GM12878 (cell line): ENCODE results near the gene SPATA45. TPM values are rescaled to one million over a fixed set of nuclear protein-coding genes. Genes with fewer than 3 reads are reported as not detected.

ENCODE experiments used
- ATAC-seq: fragments of 200-7000 bp; cut with Tn5 transposase; 3 replicates; pipeline ENCODE4 v1.9.1; 2020; ENCODE audit warnings: mild to moderate bottlenecking, moderate library complexity
- BruUV-seq: library from RNA; stranded (reverse); fragments of 400-500 nt; replicated peaks from 2 replicates; lab custom pipeline; 2021; lab: Mats Ljungman, UMichigan
- CTCF ChIA-PET: fragments of 300-600 bp; sonication (Branson Sonifier 250); formaldehyde crosslinking; extraction: SDS; loops from one replicate; lab custom pipeline; 2021; ENCODE audit warnings: inconsistent platforms; lab: Yijun Ruan, JAX
- POLR2A ChIA-PET: fragments of 350-600 bp; formaldehyde crosslinking; extraction: SDS; loops from one replicate; lab custom pipeline; 2021; ENCODE audit warnings: inconsistent platforms; lab: Charles Lee
- RAD21 ChIA-PET: fragments of 300-600 bp; sonication (Branson Sonifier 250); formaldehyde crosslinking; loops from one replicate; lab custom pipeline; 2023; ENCODE audit warnings: antibody characterized with exemption; ENCODE audit not compliant: unreplicated experiment; lab: Charles Lee
- SMC1A ChIA-PET: fragments of 300-600 bp; sonication (Branson Sonifier 250); formaldehyde crosslinking; loops from one replicate; lab custom pipeline; 2023; ENCODE audit not compliant: unreplicated experiment, uncharacterized antibody; lab: Charles Lee
- DNase-seq: peaks from one replicate; pipeline ENCODE4 v3.0.0-alpha.2; 2011; ENCODE audit warnings: low read depth, low spot score
- FAIRE-seq: peaks from 3 replicates; lab custom pipeline; 2011; peaks lifted over from hg19 to GRCh38; lab: Jason Lieb, UNC
- H2AFZ ChIP-seq: 2 replicates; pipeline ENCODE4 v1.6.0; 2011; ENCODE audit warnings: low read depth, low read length, control low read depth; ENCODE audit not compliant: control insufficient read depth
- H3K27ac ChIP-seq: 2 replicates; pipeline ENCODE4 v1.5.1; 2011; ENCODE audit warnings: control low read depth; ENCODE audit not compliant: control insufficient read depth, insufficient read depth
- H3K27me3 ChIP-seq, 2 experiments: replicated peaks in 1 of 2; 2 replicates each; pipeline versions ENCODE4 v1.6.0 to v1.6.1; 2011; ENCODE audit warnings: low read length in 1 of 2; ENCODE audit not compliant: control insufficient read depth in 2 of 2, insufficient read depth in 2 of 2
- H3K36me3 ChIP-seq, 2 experiments: 2 replicates each; pipeline ENCODE4 v1.5.1; 2011; ENCODE audit warnings: low read length in 1 of 2; ENCODE audit not compliant: control insufficient read depth in 2 of 2, insufficient read depth in 2 of 2
- H3K4me1 ChIP-seq: 2 replicates; pipeline ENCODE4 v1.6.1; 2011; ENCODE audit warnings: mild to moderate bottlenecking, low read length, moderate library complexity, mixed read lengths; ENCODE audit not compliant: control insufficient read depth, insufficient read depth
- H3K4me2 ChIP-seq: 2 replicates; pipeline ENCODE4 v1.6.0; 2011; ENCODE audit warnings: control low read depth; ENCODE audit not compliant: control insufficient read depth, insufficient read depth
- H3K4me3 ChIP-seq: fragments of 200-600 bp; sonication (generic); 2 replicates; pipeline ENCODE4 v1.5.1; 2016
- H3K79me2 ChIP-seq: 2 replicates; pipeline ENCODE4 v1.6.0; 2011; ENCODE audit warnings: low read length; ENCODE audit not compliant: control insufficient read depth, insufficient read depth
- H3K9ac ChIP-seq: 2 replicates; pipeline ENCODE4 v1.8.0; 2011; ENCODE audit warnings: low read length, control low read depth, mixed read lengths; ENCODE audit not compliant: control insufficient read depth, insufficient read depth
- H3K9me3 ChIP-seq: replicated peaks from 3 replicates; pipeline ENCODE4 v1.5.1; 2011; ENCODE audit warnings: mild to moderate bottlenecking, low read length; ENCODE audit not compliant: control insufficient read depth, insufficient read depth
- H4K20me1 ChIP-seq: 2 replicates; pipeline ENCODE4 v1.6.0; 2011; ENCODE audit not compliant: control insufficient read depth, insufficient read depth
- ASH2L ChIP-seq: fragments of 300-600, 200-600 bp; sonication (generic); IDR thresholded peaks from 2 replicates; pipeline ENCODE4 v1.6.1; 2017; ENCODE audit warnings: low read depth, mild to moderate bottlenecking, borderline replicate concordance
- CREM ChIP-seq: IDR thresholded peaks from 2 replicates; pipeline ENCODE4 v1.6.1; 2014; ENCODE audit warnings: antibody characterized with exemption, low read depth
- EED ChIP-seq: sonication (generic); IDR thresholded peaks from 2 replicates; pipeline ENCODE4 v1.6.1; 2016; ENCODE audit warnings: antibody characterized with exemption, low read depth
- HSF1 ChIP-seq: fragments of 150-350 bp; IDR thresholded peaks from 2 replicates; pipeline ENCODE4 v1.6.1; 2014; ENCODE audit warnings: mild to moderate bottlenecking, low read depth, low read length
- MEF2B ChIP-seq: fragments of 450-650 bp; IDR thresholded peaks from 2 replicates; pipeline ENCODE4 v1.6.1; 2018; ENCODE audit warnings: mild to moderate bottlenecking, moderate library complexity; ENCODE audit not compliant: partially characterized antibody, poor library complexity, severe bottlenecking
- POU2F2 ChIP-seq: IDR thresholded peaks from 3 replicates; pipeline ENCODE4 v1.6.1; 2011; ENCODE audit warnings: low read depth, mild to moderate bottlenecking, low read length, borderline replicate concordance
- RFX5 ChIP-seq: IDR thresholded peaks from 2 replicates; pipeline ENCODE4 v1.6.1; 2011; ENCODE audit warnings: low read depth, low read length, improper control_type of control experiment
- SMAD1 ChIP-seq: fragments of 450-650 bp; IDR thresholded peaks from 2 replicates; pipeline ENCODE4 v1.6.1; 2018; ENCODE audit warnings: mild to moderate bottlenecking, low read depth; ENCODE audit not compliant: partially characterized antibody
- SREBF1 ChIP-seq: IDR thresholded peaks from 2 replicates; pipeline ENCODE4 v1.6.1; 2012; ENCODE audit warnings: mild to moderate bottlenecking, low read length
- ZNF274 ChIP-seq: IDR thresholded peaks from one replicate; pipeline ENCODE4 v1.8.0; 2011; ENCODE audit not compliant: insufficient read length, insufficient read depth
- WGBS: methylation state at CpG from one replicate; pipeline ENCODE4 v1.1.6; 2016; ENCODE audit warnings: low lambda C conversion rate; ENCODE audit not compliant: insufficient replicate concordance, insufficient coverage; ENCODE audit errors: missing lambda C conversion rate; 5-methylcytosine and 5-hydroxymethylcytosine counted together
- in situ Hi-C: fragments of 300-500 bp; cut with MboI; formaldehyde crosslinking; loops from 9 replicates; pipeline ENCODE4 v1.14.3; 2018; ENCODE audit warnings: mixed read lengths
- intact Hi-C: fragments of 100-400 bp; cut with micrococcal nuclease; formaldehyde crosslinking; loops from one replicate; pipeline ENCODE4 v1.14.2; 2022; ENCODE audit not compliant: unreplicated experiment
- polyA plus RNA-seq, 11 experiments: library from polyadenylated mRNA; depleted of rRNA in 4 of 11; unstranded in 6 of 11; stranded (reverse) in 5 of 11; fragments of >200 nt; fragmentation: Nextera tagmentation in 4 of 11; fragmentation: Illumina TruSeq in 1 of 11; extraction: Ambion mirVana in 4 of 11; extraction: Trizol in 1 of 11; gene quantifications; 1 replicate in 1 of 11; 2 replicates in 10 of 11; pipeline versions ENCODE4 v1.2.1 to v1.2.3, GENCODE V29; 2011 to 2016; ENCODE audit warnings: inconsistent platforms in 2 of 11, missing spikeins in 2 of 11, low read depth in 1 of 11
- total RNA-seq, 4 experiments: library from RNA; depleted of rRNA in 3 of 4; stranded (reverse); fragments of >200 nt in 3 of 4; fragmentation: Illumina TruSeq in 1 of 4; extraction: Trizol in 1 of 4; gene quantifications; 2 replicates each; pipeline versions ENCODE4 v1.2.1 to v1.2.3, GENCODE V29; 2013 to 2021
- TF ChIP-seq, protein P1 (sequence below): fragments of 450-650 bp; IDR thresholded peaks from 2 replicates; pipeline ENCODE4 v1.6.1; 2016; ENCODE audit warnings: mild to moderate bottlenecking
- TF ChIP-seq, protein P2 (sequence below): IDR thresholded peaks from 2 replicates; pipeline ENCODE4 v1.6.1; 2011; ENCODE audit warnings: borderline replicate concordance, low read depth, mild to moderate bottlenecking, moderate library complexity, mixed read lengths, low read length; ENCODE audit not compliant: insufficient read depth; ENCODE audit errors: extremely low read length
- TF ChIP-seq, protein P3 (sequence below): fragments of 450-650 bp; IDR thresholded peaks from 2 replicates; pipeline ENCODE4 v1.6.1; 2017; ENCODE audit warnings: mild to moderate bottlenecking, low read depth, inconsistent platforms; ENCODE audit not compliant: poor library complexity, severe bottlenecking
- TF ChIP-seq, protein P4 (sequence below): IDR thresholded peaks from 2 replicates; pipeline ENCODE4 v1.6.1; 2011; ENCODE audit warnings: low read depth, low read length, improper control_type of control experiment, borderline replicate concordance

The SPATA45 gene
- total and polyA plus RNA-seq, 10 of the 15 experiments (the other 5 are each of a cell fraction or from before 2014, with no cell fraction given) = 0.22 to 0.37 (median 0.31) TPM; not detected in 7

DNA sequence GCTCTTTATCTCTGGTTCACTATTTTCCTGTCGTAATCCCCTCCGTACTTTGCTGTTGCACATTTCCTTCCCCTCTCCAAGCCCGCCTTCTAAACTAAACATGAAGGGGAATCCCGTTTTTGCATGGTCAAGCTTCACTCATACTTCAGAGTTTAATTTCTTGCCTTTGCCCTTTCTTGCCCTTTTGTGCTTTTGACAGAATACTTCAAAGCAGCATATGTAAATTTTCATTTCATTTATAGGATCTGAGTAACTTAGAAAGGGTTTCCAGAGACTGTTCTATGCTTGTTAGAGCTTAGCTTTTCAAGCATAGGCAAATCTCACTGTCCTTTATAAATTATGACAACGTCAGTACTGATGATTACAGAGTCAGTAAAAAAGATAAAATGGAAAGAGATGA is 27.7 kb downstream of the SPATA45 start (continued):
- TF ChIP-seq POU2F2 = peak; percentile 55; the same call in 2 of the 3 replicates
- peak; percentile 36 for TF ChIP-seq MEF2B
- TF ChIP-seq, protein P1, sequence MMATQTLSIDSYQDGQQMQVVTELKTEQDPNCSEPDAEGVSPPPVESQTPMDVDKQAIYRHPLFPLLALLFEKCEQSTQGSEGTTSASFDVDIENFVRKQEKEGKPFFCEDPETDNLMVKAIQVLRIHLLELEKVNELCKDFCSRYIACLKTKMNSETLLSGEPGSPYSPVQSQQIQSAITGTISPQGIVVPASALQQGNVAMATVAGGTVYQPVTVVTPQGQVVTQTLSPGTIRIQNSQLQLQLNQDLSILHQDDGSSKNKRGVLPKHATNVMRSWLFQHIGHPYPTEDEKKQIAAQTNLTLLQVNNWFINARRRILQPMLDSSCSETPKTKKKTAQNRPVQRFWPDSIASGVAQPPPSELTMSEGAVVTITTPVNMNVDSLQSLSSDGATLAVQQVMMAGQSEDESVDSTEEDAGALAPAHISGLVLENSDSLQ = peak; percentile 50
- no peak for TF ChIP-seq ZNF274
- no peak for TF ChIP-seq ASH2L
- peak; percentile 32; the same call in 1 of the 2 replicates for TF ChIP-seq CREM
- TF ChIP-seq EED = 0 out of 2 replicates have a peak, but pooled peaks have one; percentile 29
- TF ChIP-seq, protein P2, sequence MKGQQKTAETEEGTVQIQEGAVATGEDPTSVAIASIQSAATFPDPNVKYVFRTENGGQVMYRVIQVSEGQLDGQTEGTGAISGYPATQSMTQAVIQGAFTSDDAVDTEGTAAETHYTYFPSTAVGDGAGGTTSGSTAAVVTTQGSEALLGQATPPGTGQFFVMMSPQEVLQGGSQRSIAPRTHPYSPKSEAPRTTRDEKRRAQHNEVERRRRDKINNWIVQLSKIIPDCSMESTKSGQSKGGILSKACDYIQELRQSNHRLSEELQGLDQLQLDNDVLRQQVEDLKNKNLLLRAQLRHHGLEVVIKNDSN = no peak

GRCh38 chr1:212816567-212817278 is 30.7 kb downstream of the SPATA45 start:
- Histone ChIP-seq H3K4me1 (peaks cover 16% of the 10 kb centered on the region), H3K27me3 (no peaks in the 10 kb centered on the region), H3K27ac (no peak overlapping the region), H4K20me1 (no peaks in the 10 kb centered on the region), H3K4me3 (no peak overlapping the region), H3K36me3 (peaks cover 0 to 3% of the 10 kb centered on the region in 2 experiments; a peak in 3 of 4 replicates), H3K79me2 (no peaks in the 10 kb centered on the region), H3K4me2 (no peak overlapping the region), H3K9me3 (no peaks in the 10 kb centered on the region), H3K9ac (no peak overlapping the region), H2AFZ (no peak overlapping the region)
- FAIRE-seq (no peak), DNase-seq (no peak), ATAC-seq (no peak)
- in situ Hi-C loops = loop anchor here (5.0 kb wide), 1 partner anchor 181 kb away; no protein-coding TSS in a partner anchor
- BruUV-seq = no TSS peak
- ChIA-PET CTCF (interaction anchor here (0.9 to 5.5 kb wide), 7 partner anchors 17 to 340 kb away, joined by 3 to 46 read pairs (median 3); no protein-coding TSS in a partner anchor), SMC1A (interaction anchor here (0.8 to 5.7 kb wide), 8 partner anchors 10 to 178 kb away, joined by 3 to 55 read pairs (median 3); no protein-coding TSS in a partner anchor), POLR2A (no interaction called here), RAD21 (interaction anchor here (1.1 to 5.4 kb wide), 4 partner anchors 16 to 179 kb away, joined by 3 to 35 read pairs (median 14); no protein-coding TSS in a partner anchor)
- intact Hi-C loops = loop anchor here (5.0 kb wide), 2 partner anchors 41 to 106 kb away; partner anchors contain the start of gene FLVCR1
- 98% methylated on average over 3 of the region's 3 CpGs for whole genome bisulfite sequencing
- no peak for TF ChIP-seq RFX5
- TF ChIP-seq SMAD1 = no peak
- TF ChIP-seq SREBF1 = no peak
- TF ChIP-seq, protein P3, sequence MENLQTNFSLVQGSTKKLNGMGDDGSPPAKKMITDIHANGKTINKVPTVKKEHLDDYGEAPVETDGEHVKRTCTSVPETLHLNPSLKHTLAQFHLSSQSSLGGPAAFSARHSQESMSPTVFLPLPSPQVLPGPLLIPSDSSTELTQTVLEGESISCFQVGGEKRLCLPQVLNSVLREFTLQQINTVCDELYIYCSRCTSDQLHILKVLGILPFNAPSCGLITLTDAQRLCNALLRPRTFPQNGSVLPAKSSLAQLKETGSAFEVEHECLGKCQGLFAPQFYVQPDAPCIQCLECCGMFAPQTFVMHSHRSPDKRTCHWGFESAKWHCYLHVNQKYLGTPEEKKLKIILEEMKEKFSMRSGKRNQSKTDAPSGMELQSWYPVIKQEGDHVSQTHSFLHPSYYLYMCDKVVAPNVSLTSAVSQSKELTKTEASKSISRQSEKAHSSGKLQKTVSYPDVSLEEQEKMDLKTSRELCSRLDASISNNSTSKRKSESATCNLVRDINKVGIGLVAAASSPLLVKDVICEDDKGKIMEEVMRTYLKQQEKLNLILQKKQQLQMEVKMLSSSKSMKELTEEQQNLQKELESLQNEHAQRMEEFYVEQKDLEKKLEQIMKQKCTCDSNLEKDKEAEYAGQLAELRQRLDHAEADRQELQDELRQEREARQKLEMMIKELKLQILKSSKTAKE = no peak
- TF ChIP-seq, protein P4, sequence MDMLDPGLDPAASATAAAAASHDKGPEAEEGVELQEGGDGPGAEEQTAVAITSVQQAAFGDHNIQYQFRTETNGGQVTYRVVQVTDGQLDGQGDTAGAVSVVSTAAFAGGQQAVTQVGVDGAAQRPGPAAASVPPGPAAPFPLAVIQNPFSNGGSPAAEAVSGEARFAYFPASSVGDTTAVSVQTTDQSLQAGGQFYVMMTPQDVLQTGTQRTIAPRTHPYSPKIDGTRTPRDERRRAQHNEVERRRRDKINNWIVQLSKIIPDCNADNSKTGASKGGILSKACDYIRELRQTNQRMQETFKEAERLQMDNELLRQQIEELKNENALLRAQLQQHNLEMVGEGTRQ = no peak
- TF ChIP-seq HSF1 = no peak
